HG03520 (cell line): ENCODE results near the gene HEATR5B.
"Not testable (repeated sequence)": the region's sequence is repeated elsewhere in the genome, so short reads cannot be mapped to it uniquely, and the experiment has no call there.

ENCODE experiments used
- ATAC-seq: cut with Tn5 transposase; IDR thresholded peaks from one replicate; pipeline ENCODE4 v1.9.1; 2021; ENCODE audit warnings: mild to moderate bottlenecking, moderate library complexity; ENCODE audit not compliant: unreplicated experiment

Gene HEATR5B

GRCh38 chr2:36988008-36988407 is 96.2 kb downstream of the HEATR5B start:
- ATAC-seq = no peak

- ATAC-seq = no peak
Measured at GRCh38 chr2:36982467-36982866, 101.7 kb downstream of the HEATR5B start.

- ATAC-seq = no peak
Measured at GRCh38 chr2:36981911-36982310, 102.3 kb downstream of the HEATR5B start.

GRCh38 chr2:36979007-36979406 is 105.2 kb downstream of the HEATR5B start:
- ATAC-seq = not testable (repeated sequence)

- ATAC-seq = no peak
Measured at GRCh38 chr2:36976065-36976464, 108.1 kb downstream of the HEATR5B start.

GRCh38 chr2:36975306-36975705 is 108.9 kb downstream of the HEATR5B start:
- ATAC-seq = no peak

GRCh38 chr2:36973320-36973719 is 110.9 kb downstream of the HEATR5B start:
- no peak for ATAC-seq

GRCh38 chr2:36971990-36972389 is 112.2 kb downstream of the HEATR5B start:
- no peak for ATAC-seq

GRCh38 chr2:36967236-36967876 is 116.8 kb downstream of the HEATR5B start:
- no peak for ATAC-seq

GRCh38 chr2:36966370-36967235 is 117.6 kb downstream of the HEATR5B start, which contains the start of gene STRN:
Gene STRN, minus strand, starts transcription at chr2:36966536. Its CDS starts 73 bp downstream, at chr2:36966463.
- peak; percentile 97 for ATAC-seq

- peak; percentile 30 for ATAC-seq
Measured at GRCh38 chr2:36965751-36966369, 118.3 kb downstream of the HEATR5B start.

- ATAC-seq = no peak
Measured at GRCh38 chr2:36965206-36965605, 119.0 kb downstream of the HEATR5B start.

- no peak for ATAC-seq
Measured at GRCh38 chr2:36964496-36965058, 119.6 kb downstream of the HEATR5B start.

GRCh38 chr2:36963734-36964133 is 120.4 kb downstream of the HEATR5B start:
- no peak for ATAC-seq

- ATAC-seq = no peak
Measured at GRCh38 chr2:36963106-36963505, 121.1 kb downstream of the HEATR5B start.

- no peak for ATAC-seq
Measured at GRCh38 chr2:36960773-36961172, 123.4 kb downstream of the HEATR5B start.

GRCh38 chr2:36960005-36960675 is 124.0 kb downstream of the HEATR5B start:
- no peak for ATAC-seq

- no peak for ATAC-seq
Measured at GRCh38 chr2:36954977-36955607, 129.1 kb downstream of the HEATR5B start.

- ATAC-seq = no peak
Measured at GRCh38 chr2:36952748-36953197, 131.4 kb downstream of the HEATR5B start.

GRCh38 chr2:36951574-36951973 is 132.6 kb downstream of the HEATR5B start:
- ATAC-seq = no peak
